ENCODE measurements around the gene CAMTA1. TPM values are rescaled to one million over a fixed set of nuclear protein-coding genes. Genes with fewer than 3 reads are reported as not detected.

The CAMTA1 gene
- total RNA-seq, 1 experiment from 2014 or later, result 69.5 TPM

GRCh38 chr1:7295946-7296345 lies 510.7 kb downstream of the CAMTA1 start (continued):
- no peak for TF ChIP-seq MAX (IDR thresholded peaks at IDR 0.05)
- no peak for TF ChIP-seq JUND (IDR thresholded peaks at IDR 0.05)
- TF ChIP-seq CTCF (IDR thresholded peaks at IDR 0.05 in 2 of 3, conservative IDR thresholded peaks at IDR 0.05 in 1 of 3; ENCODE audit: borderline replicate concordance in 1 of 3, insufficient read depth in 1 of 3, low read depth in 2 of 3, low read length in 2 of 3), result no peak
- no peak for TF ChIP-seq ELF1 (IDR thresholded peaks at IDR 0.05; ENCODE audit: borderline replicate concordance, low read depth)

GRCh38 chr1:7296968-7297367 lies 511.7 kb downstream of the CAMTA1 start:
- Histone ChIP-seq H3K27me3 (ENCODE audit: insufficient read depth, low read length) (no peaks in the 10 kb centered on the region), H2AFZ (ENCODE audit: low read depth, low read length, poor library complexity, severe bottlenecking) (no peak overlapping the region), H3K9me3 (ENCODE audit: control insufficient read depth in 1 of 2, insufficient read depth in 1 of 2, low read depth in 1 of 2, low read length in 2 of 2) (peaks cover 0 to 9% of the 10 kb centered on the region in 2 experiments; a peak in 1 of 4 replicates), H3K27ac (ENCODE audit: low read depth, low read length) (no peak overlapping the region), H3K4me1 (ENCODE audit: control insufficient read depth in 1 of 2, insufficient read depth in 2 of 2, low read length in 2 of 2) (peaks cover 36 to 37% of the 10 kb centered on the region in 2 experiments), H3K4me2 (ENCODE audit: low read length) (no peak overlapping the region), H3K9me2 (ENCODE audit: insufficient read depth) (no peaks in the 10 kb centered on the region), H4K20me1 (ENCODE audit: insufficient read depth) (no peaks in the 10 kb centered on the region), H3K4me3 (replicated peaks in 1 of 2; ENCODE audit: low read depth in 1 of 2, low read length in 2 of 2) (no peak overlapping the region), H3K79me2 (ENCODE audit: insufficient read depth, low read length) (no peaks in the 10 kb centered on the region), H3K36me3 (ENCODE audit: control insufficient read depth in 1 of 2, insufficient read depth in 2 of 2, low read length in 2 of 2) (no peaks in the 10 kb centered on the region), H3K9ac (ENCODE audit: low read length) (no peak overlapping the region)
- BruUV-seq (replicated peaks), result no TSS peak
- CTCF ChIA-PET, result no interaction called here
- intact Hi-C loops (cut with micrococcal nuclease), result no loop called here
- RAD21 ChIA-PET (ENCODE audit: low non-redundant PET in 1 of 2, low total read pairs in 2 of 2, uncharacterized antibody in 2 of 2, unreplicated experiment in 2 of 2), result no interaction called here
- no peak for ATAC-seq
- POLR2A ChIA-PET, result interaction anchor here (0.7 kb wide), 1 partner anchor 13 kb away, joined by 5 read pairs; no protein-coding TSS in a partner anchor
- no peak for DNase-seq (ENCODE audit: low read depth, low spot score)
- no peak for TF ChIP-seq EZH2 (IDR thresholded peaks at IDR 0.05)
- no peak for TF ChIP-seq EZH2phosphoT487 (IDR thresholded peaks at IDR 0.05; ENCODE audit: borderline replicate concordance)
- no peak for TF ChIP-seq YY1 (IDR thresholded peaks at IDR 0.05; ENCODE audit: extremely low read depth, insufficient replicate concordance, low read depth, low read length)
- TF ChIP-seq CEBPB (IDR thresholded peaks at IDR 0.05; ENCODE audit: low read depth), result no peak
- TF ChIP-seq MAX (IDR thresholded peaks at IDR 0.05), result no peak
- TF ChIP-seq REST (IDR thresholded peaks at IDR 0.05; ENCODE audit: low read depth), result no peak
- no peak for TF ChIP-seq ZNF274 (IDR thresholded peaks at IDR 0.05; ENCODE audit: low read depth, low read length)
- TF ChIP-seq ELF1 (IDR thresholded peaks at IDR 0.05; ENCODE audit: borderline replicate concordance, low read depth), result no peak
- no peak for TF ChIP-seq CTCF (IDR thresholded peaks at IDR 0.05 in 2 of 3, conservative IDR thresholded peaks at IDR 0.05 in 1 of 3; ENCODE audit: borderline replicate concordance in 1 of 3, insufficient read depth in 1 of 3, low read depth in 2 of 3, low read length in 2 of 3)
- no peak for TF ChIP-seq SRF (IDR thresholded peaks at IDR 0.05; ENCODE audit: low read depth)
- TF ChIP-seq JUND (IDR thresholded peaks at IDR 0.05), result no peak
- no peak for TF ChIP-seq RAD21 (IDR thresholded peaks at IDR 0.05; ENCODE audit: low read depth)
- no peak for TF ChIP-seq ATF3 (IDR thresholded peaks at IDR 0.05)
- TF ChIP-seq EGR1 (IDR thresholded peaks at IDR 0.05; ENCODE audit: low read depth), result no peak
- TF ChIP-seq ZFX (IDR thresholded peaks at IDR 0.05), result no peak
- TF ChIP-seq SIN3A (IDR thresholded peaks at IDR 0.05; ENCODE audit: low read depth), result no peak

Measured in HCT116 (cell line).